K562 (cell line): ENCODE results near the gene SERPINE2. TPM values are rescaled to one million over a fixed set of nuclear protein-coding genes. Genes with fewer than 3 reads are reported as not detected.

ENCODE experiments used
- ATAC-seq: fragments of 200-7000 bp; cut with Tn5 transposase; 3 replicates; pipeline ENCODE4 v1.9.1; 2020; ENCODE audit warnings: moderate library complexity
- Bru-seq: library from RNA; stranded (reverse); fragments of 400-500 nt; gene quantifications from one replicate; lab custom pipeline; 2021; lab: Mats Ljungman, UMichigan
- BruChase-seq, 2 experiments: library from RNA; stranded (reverse); fragments of 400-500 nt; gene quantifications; one replicate each; lab custom pipeline; 2021; lab: Mats Ljungman, UMichigan
- BruUV-seq: library from RNA; stranded (reverse); fragments of 400-500 nt; replicated peaks from 2 replicates; lab custom pipeline; 2021; lab: Mats Ljungman, UMichigan
- CTCF ChIA-PET: fragments of 300-600 bp; formaldehyde crosslinking; extraction: SDS; loops from one replicate; lab custom pipeline; 2021; ENCODE audit warnings: low intra/inter-chr PET ratio; lab: Yijun Ruan, JAX
- POLR2A ChIA-PET: fragments of 300-600, 350-650 bp; sonication (Branson Sonifier 250); formaldehyde crosslinking; extraction: SDS; loops from one replicate; lab custom pipeline; 2021; ENCODE audit warnings: antibody characterized with exemption, inconsistent platforms; lab: Yijun Ruan, JAX
- DNase-seq, 4 experiments: peaks; one replicate each; pipeline versions ENCODE4 v3.0.0 to v3.0.0-alpha.2; 2011 to 2018; ENCODE audit warnings: low spot score in 3 of 4, mixed read lengths in 3 of 4; ENCODE audit errors: extremely low read depth in 1 of 4
- FAIRE-seq: peaks from 2 replicates; lab custom pipeline; 2011; peaks lifted over from hg19 to GRCh38; lab: Jason Lieb, UNC
- H2AFZ ChIP-seq: 2 replicates; pipeline ENCODE4 v1.6.0; 2011; ENCODE audit warnings: low read depth, low read length, control low read depth, inconsistent platforms
- H3K27ac ChIP-seq: fragments of 200-600 bp; 3 replicates; pipeline ENCODE4 v1.8.0; 2011; ENCODE audit warnings: low read depth, mild to moderate bottlenecking, control low read depth, inconsistent platforms, low read length, moderate library complexity, mixed read lengths; ENCODE audit errors: extremely low read depth
- H3K27me3 ChIP-seq, 2 experiments: fragments of 300-600 bp in 1 of 2; 2 replicates in 1 of 2; 3 replicates in 1 of 2; pipeline versions ENCODE4 v1.6.0 to v1.8.0; 2011; ENCODE audit warnings: inconsistent platforms in 2 of 2, low read length in 2 of 2, mild to moderate bottlenecking in 1 of 2, mixed read lengths in 1 of 2, moderate library complexity in 1 of 2; ENCODE audit not compliant: control insufficient read depth in 2 of 2, insufficient read depth in 2 of 2
- H3K36me3 ChIP-seq: fragments of 300-600 bp; 3 replicates; pipeline ENCODE4 v1.8.0; 2011; ENCODE audit warnings: mild to moderate bottlenecking, low read length, inconsistent platforms; ENCODE audit not compliant: control insufficient read depth, insufficient read depth
- H3K4me1 ChIP-seq, 2 experiments: fragments of 200-600 bp in 1 of 2; replicated peaks in 1 of 2; 2 replicates in 1 of 2; 3 replicates in 1 of 2; pipeline versions ENCODE4 v1.5.1 to v1.8.0; 2011; ENCODE audit warnings: inconsistent platforms in 2 of 2, low read length in 2 of 2, mild to moderate bottlenecking in 1 of 2, mixed read lengths in 1 of 2, moderate library complexity in 1 of 2; ENCODE audit not compliant: control insufficient read depth in 2 of 2, insufficient read depth in 2 of 2
- H3K4me2 ChIP-seq: 2 replicates; pipeline ENCODE4 v1.6.1; 2011; ENCODE audit warnings: low read length, control low read depth, inconsistent platforms, mixed read lengths; ENCODE audit not compliant: insufficient read depth
- H3K4me3 ChIP-seq: fragments of 200-600 bp; sonication (generic), shearing (Covaris generic); 2 replicates; pipeline ENCODE4 v1.5.1; 2016; ENCODE audit warnings: control low read depth, inconsistent platforms
- H3K79me2 ChIP-seq: fragments of 200-600 bp; 3 replicates; pipeline ENCODE4 v1.8.0; 2011; ENCODE audit warnings: low read length, inconsistent platforms; ENCODE audit not compliant: control insufficient read depth, insufficient read depth
- H3K9ac ChIP-seq, 2 experiments: 2 replicates each; pipeline versions ENCODE4 v1.6.0 to v1.6.1; 2011; ENCODE audit warnings: low read depth in 2 of 2, low read length in 2 of 2, control low read depth in 1 of 2, inconsistent platforms in 1 of 2, mild to moderate bottlenecking in 1 of 2, mixed read lengths in 1 of 2; ENCODE audit not compliant: insufficient read depth in 1 of 2
- H3K9me1 ChIP-seq: one replicate; pipeline ENCODE4 v1.6.0; 2011; ENCODE audit warnings: inconsistent platforms, mild to moderate bottlenecking, low read length, moderate library complexity; ENCODE audit not compliant: control insufficient read depth, insufficient read depth
- H3K9me3 ChIP-seq: replicated peaks from 2 replicates; pipeline ENCODE4 v1.5.1; 2011; ENCODE audit warnings: low read depth, low read length, inconsistent platforms; ENCODE audit not compliant: control insufficient read depth, insufficient read depth
- H4K20me1 ChIP-seq: replicated peaks from 2 replicates; pipeline ENCODE4 v1.6.1; 2011; ENCODE audit warnings: low read length, inconsistent platforms, mixed read lengths; ENCODE audit not compliant: control insufficient read depth, insufficient read depth
- TEAD4 ChIP-seq, 2 experiments: sonication (generic) in 1 of 2; formaldehyde crosslinking in 1 of 2; IDR thresholded peaks; 2 replicates each; pipeline versions ENCODE4 v1.6.1 to v1.8.0; 2012 to 2022; ENCODE audit warnings: borderline replicate concordance in 1 of 2, inconsistent platforms in 1 of 2, low read length in 1 of 2, mild to moderate bottlenecking in 1 of 2, missing genetic modification reagents in 1 of 2
- WGBS: fragments of 100-300 bp; shearing (Covaris generic); methylation state at CpG from one replicate; pipeline ENCODE4 v1.1.6; 2016; ENCODE audit warnings: low coverage, mixed read lengths; ENCODE audit not compliant: insufficient coverage; ENCODE audit errors: missing lambda C conversion rate; 5-methylcytosine and 5-hydroxymethylcytosine counted together
- in situ Hi-C: fragments of 300-500 bp; cut with MboI; formaldehyde crosslinking; loops from 4 replicates; pipeline ENCODE4 v1.15.0; 2018; ENCODE audit warnings: inconsistent platforms, mixed read lengths
- intact Hi-C: fragments of 100-400 bp; cut with micrococcal nuclease; formaldehyde crosslinking; loops from 2 replicates; pipeline ENCODE4 v1.14.2; 2022
- long read RNA-seq, 3 experiments: library from polyadenylated mRNA in 2 of 3; library from RNA in 1 of 3; unstranded in 2 of 3; stranded (forward) in 1 of 3; transcript quantifications; one replicate each; pipeline ENCODE4 v2.0.0, GENCODE V29; 2019 to 2022
- polyA minus RNA-seq, 3 experiments: library from RNA; depleted of rRNA, polyadenylated mRNA; stranded (reverse); fragments of >200 nt; gene quantifications; 2 replicates each; pipeline ENCODE4 v1.2.3, GENCODE V29; 2011
- polyA plus RNA-seq, 8 experiments: library from polyadenylated mRNA; depleted of rRNA in 4 of 8; stranded (reverse) in 5 of 8; unstranded in 3 of 8; fragments of >200 nt; fragmentation: Nextera tagmentation in 2 of 8; fragmentation: Illumina TruSeq in 1 of 8; extraction: Ambion mirVana in 2 of 8; extraction: Trizol in 1 of 8; gene quantifications; 2 replicates each; pipeline versions ENCODE4 v1.2.1 to v1.2.3, GENCODE V29; 2011 to 2014; ENCODE audit warnings: inconsistent platforms in 1 of 8, missing spikeins in 1 of 8
- total RNA-seq, 7 experiments: library from RNA; depleted of rRNA in 6 of 7; stranded (reverse); fragments of >200 nt in 6 of 7; fragmentation: Illumina TruSeq in 2 of 7; extraction: Trizol in 2 of 7; gene quantifications; 2 replicates each; pipeline versions ENCODE4 v1.2.1 to v1.2.3, GENCODE V29; 2011 to 2021; ENCODE audit warnings: low replicate concordance in 1 of 7

The SERPINE2 gene, protein sequence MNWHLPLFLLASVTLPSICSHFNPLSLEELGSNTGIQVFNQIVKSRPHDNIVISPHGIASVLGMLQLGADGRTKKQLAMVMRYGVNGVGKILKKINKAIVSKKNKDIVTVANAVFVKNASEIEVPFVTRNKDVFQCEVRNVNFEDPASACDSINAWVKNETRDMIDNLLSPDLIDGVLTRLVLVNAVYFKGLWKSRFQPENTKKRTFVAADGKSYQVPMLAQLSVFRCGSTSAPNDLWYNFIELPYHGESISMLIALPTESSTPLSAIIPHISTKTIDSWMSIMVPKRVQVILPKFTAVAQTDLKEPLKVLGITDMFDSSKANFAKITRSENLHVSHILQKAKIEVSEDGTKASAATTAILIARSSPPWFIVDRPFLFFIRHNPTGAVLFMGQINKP
- total RNA-seq (2011; cell fraction: chromatin; rRNA removed; ENCODE audit: low replicate concordance), result not detected in 2 replicates
- 0.50 TPM in 1 of 2 replicates, not detected in the other for total RNA-seq (2011; cell fraction: nucleolus; rRNA removed)
- 0.66 TPM in 1 of 2 replicates, not detected in the other for total RNA-seq (2011; cell fraction: nucleoplasm; rRNA removed)
- total RNA-seq (2014; rRNA removed) (not detected in 2 replicates), total RNA-seq (2014; rRNA removed; fragmentation: Illumina TruSeq; extraction: Trizol) (not detected in 2 replicates), total RNA-seq (2015; rRNA removed; fragmentation: Illumina TruSeq; extraction: Trizol) (not detected in 2 replicates), total RNA-seq (2021) (0.13 and 0.58 TPM in 2 replicates), polyA plus RNA-seq (2011; rRNA removed) (0.01 TPM in 1 of 2 replicates, not detected in the other), polyA plus RNA-seq (2014; fragmentation: Illumina TruSeq; extraction: Trizol) (0.16 and 0.29 TPM in 2 replicates), polyA plus RNA-seq (2014; fragmentation: Nextera tagmentation; extraction: Ambion mirVana) (under 1 TPM in 1 of 2 experiments, not detected in 1; 0.03 TPM), polyA plus RNA-seq (2014; rRNA removed) (not detected in 2 replicates), polyA minus RNA-seq (2011; rRNA and poly(A)+ RNA removed) (not detected in 2 replicates), Bru-seq, nascent RNA (percentile 14 among the genes with signal in this experiment), BruChase-seq, experiment 1, labeled RNA remaining after a 2-hour chase (percentile 9 among the genes with signal in this experiment), BruChase-seq, experiment 2, labeled RNA remaining after a 6-hour chase (percentile 16 among the genes with signal in this experiment)
- 0.09 TPM in 1 of 2 replicates, not detected in the other for polyA plus RNA-seq (2011; cell fraction: cytosol; rRNA removed)
- polyA plus RNA-seq (2011; cell fraction: nucleus; rRNA removed), result 0.18 and 0.23 TPM in 2 replicates
- 0.22 and 1.3 TPM in 2 replicates for polyA plus RNA-seq (2012)
- not detected in 2 replicates for polyA minus RNA-seq (2011; cell fraction: cytosol; rRNA and poly(A)+ RNA removed)
- polyA minus RNA-seq (2011; cell fraction: nucleus; rRNA and poly(A)+ RNA removed), result not detected in 2 replicates
- long read RNA-seq, experiment 1, result 0 reads
- long read RNA-seq, experiment 2, result 0 reads
- long read RNA-seq, experiment 3, result 0 reads

DNA sequence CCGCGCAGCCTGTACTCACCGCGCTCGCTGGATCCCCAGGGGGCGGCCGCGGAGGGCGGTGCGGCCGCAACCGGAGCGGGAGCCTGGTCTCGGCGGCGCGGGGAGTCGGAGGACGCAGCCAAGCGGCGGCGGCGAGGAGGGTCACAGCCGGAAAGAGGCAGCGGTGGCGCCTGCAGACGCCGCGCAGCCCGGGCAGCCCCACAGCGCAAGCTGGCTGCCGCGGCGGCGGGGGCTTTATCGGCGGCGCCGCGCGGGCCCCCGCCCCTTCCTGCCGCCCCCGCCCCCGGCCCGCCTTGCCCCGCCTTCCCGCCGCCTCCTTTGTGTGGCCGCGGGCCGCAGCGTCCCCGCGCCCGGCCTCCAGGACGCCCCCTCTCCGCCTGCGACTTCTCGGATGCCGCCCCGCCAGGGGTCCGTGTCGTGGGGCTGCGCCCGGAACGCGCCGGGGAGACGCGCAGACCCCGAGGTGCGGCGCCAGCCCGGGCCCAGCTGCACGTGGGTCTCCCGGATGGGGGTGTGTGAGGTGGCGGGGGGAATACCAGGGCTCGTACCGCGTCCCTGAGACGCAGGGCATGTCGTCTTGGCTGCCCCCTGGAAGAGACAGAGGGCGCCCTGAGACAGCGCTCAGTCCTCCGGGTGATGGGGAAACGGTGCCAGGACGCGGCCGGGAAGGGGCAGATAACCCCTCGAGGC lies at the start of gene SERPINE2:
SERPINE2 (minus strand) TSS at position 207 of the 690 bp plus-strand sequence. CDS start 37,386 bp downstream, outside the sequence.
- no TSS peak for BruUV-seq
- no peak within 1 kb of the TSS for H3K27ac ChIP-seq
- TF ChIP-seq TEAD4 (IDR thresholded peaks at IDR 0.05; ENCODE audit: low read length), result no peak
- TF ChIP-seq TEAD4 (CRISPR knock-in tag; IDR thresholded peaks at IDR 0.05; ENCODE audit: borderline replicate concordance), result no peak
- TF ChIP-seq, all 486 proteins: peak for 0
- no peaks in the 10 kb centered on the region for H3K9me3 ChIP-seq
- intact Hi-C loops (no loop called here), in situ Hi-C loops (no loop called here)
- DNase-seq (peak in 2 of 4 experiments; percentile 18 to 20), FAIRE-seq (no peak), ATAC-seq (no peak; the same call in 2 of the 3 replicates)
- H3K27me3 ChIP-seq, result peaks cover 7 to 34% of the 10 kb centered on the region in 2 experiments; a peak in 3 of 5 replicates
- 19% methylated on average over 13 of the region's 91 CpGs for WGBS
- CTCF ChIA-PET, result no interaction called here
- POLR2A ChIA-PET, result no interaction called here
- H2AFZ ChIP-seq, result no peak within 1 kb of the TSS
- H4K20me1 ChIP-seq, result no peaks in the 10 kb centered on the region
- H3K9me1 ChIP-seq, result no peaks in the 10 kb centered on the region
- peaks cover 0 to 8% of the 10 kb centered on the region in 2 experiments; a peak in 1 of 5 replicates for H3K4me1 ChIP-seq
- no peak within 1 kb of the TSS for H3K4me3 ChIP-seq
- H3K79me2 ChIP-seq, result no peaks in the 10 kb centered on the region
- H3K36me3 ChIP-seq, result no peaks in the 10 kb centered on the region
- no peak within 1 kb of the TSS for H3K9ac ChIP-seq
- no peak within 1 kb of the TSS for H3K4me2 ChIP-seq
